ENCODE data around the gene NR2F1-AS1. TPM values are rescaled to one million over a fixed set of nuclear protein-coding genes. Genes with fewer than 3 reads are reported as not detected.

The NR2F1-AS1 gene
- total RNA-seq, 1 donor from 2014 or later: 16.2 TPM

GRCh38 chr5:93576994-93577853 lies 3.8 kb downstream of the NR2F1-AS1 start:
- Histone ChIP-seq H3K4me3 (no peak overlapping the region), H3K4me1 (peaks cover 26% of the 10 kb centered on the region), H3K27me3 (peaks cover 63% of the 10 kb centered on the region), H3K9me3 (no peaks in the 10 kb centered on the region), H3K27ac (peak overlapping the region; percentile 86), H3K36me3 (no peaks in the 10 kb centered on the region)
- intact Hi-C loops (cut with DNase I): no loop called here
- no peak for DNase-seq
- no peak for ATAC-seq
- TF ChIP-seq, protein P1, sequence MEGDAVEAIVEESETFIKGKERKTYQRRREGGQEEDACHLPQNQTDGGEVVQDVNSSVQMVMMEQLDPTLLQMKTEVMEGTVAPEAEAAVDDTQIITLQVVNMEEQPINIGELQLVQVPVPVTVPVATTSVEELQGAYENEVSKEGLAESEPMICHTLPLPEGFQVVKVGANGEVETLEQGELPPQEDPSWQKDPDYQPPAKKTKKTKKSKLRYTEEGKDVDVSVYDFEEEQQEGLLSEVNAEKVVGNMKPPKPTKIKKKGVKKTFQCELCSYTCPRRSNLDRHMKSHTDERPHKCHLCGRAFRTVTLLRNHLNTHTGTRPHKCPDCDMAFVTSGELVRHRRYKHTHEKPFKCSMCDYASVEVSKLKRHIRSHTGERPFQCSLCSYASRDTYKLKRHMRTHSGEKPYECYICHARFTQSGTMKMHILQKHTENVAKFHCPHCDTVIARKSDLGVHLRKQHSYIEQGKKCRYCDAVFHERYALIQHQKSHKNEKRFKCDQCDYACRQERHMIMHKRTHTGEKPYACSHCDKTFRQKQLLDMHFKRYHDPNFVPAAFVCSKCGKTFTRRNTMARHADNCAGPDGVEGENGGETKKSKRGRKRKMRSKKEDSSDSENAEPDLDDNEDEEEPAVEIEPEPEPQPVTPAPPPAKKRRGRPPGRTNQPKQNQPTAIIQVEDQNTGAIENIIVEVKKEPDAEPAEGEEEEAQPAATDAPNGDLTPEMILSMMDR (IDR thresholded peaks at IDR 0.05): no peak

DNA sequence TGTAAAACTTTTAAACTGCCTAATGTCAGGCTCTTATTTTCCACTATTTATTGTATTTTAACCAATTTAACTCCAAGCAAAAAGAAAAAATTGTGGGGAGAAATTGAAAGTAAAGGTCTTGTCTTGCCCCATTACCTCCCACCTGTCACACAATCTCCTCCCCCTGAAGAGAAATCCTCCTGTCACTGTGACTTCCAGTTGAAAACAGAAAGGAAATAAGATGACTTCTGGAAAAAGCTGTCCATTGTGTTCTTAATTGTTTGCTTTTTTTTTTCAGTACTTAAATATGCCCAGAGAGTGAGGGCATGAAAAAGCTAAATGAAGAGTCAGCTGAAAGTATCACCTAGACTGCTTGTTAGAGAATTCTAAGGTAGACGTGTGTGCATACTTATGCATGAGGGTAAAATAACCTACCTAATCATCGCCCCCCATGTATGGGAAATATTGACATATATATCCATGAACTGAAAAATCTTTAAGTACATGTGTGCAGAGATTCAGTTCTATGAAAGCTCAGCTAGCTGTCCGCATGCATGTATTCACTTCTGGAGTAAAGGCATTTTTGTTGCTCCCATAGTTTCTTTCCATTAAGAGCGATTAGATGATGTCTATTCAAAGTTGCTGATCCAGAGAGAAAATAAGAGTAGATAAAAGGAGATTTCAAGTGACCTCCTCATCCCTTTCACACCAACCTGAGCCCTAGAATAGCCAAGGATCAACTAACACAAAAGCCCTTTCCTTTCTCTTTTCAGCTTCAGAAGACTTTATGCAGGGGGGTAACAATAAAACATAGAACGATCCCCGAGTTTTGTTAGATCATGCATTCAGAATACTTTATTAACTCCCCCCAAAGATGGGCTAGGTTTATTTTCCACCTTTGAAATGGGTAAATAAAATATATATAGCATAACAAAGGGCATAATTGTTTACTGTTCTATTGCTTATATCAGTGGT lies 5.3 kb downstream of the NR2F1-AS1 start:
- intact Hi-C loops (cut with DNase I): no loop called here
- no peaks in the 10 kb centered on the region for H3K36me3 ChIP-seq
- peak overlapping the region; percentile 4 for H3K4me3 ChIP-seq
- peaks cover 26% of the 10 kb centered on the region for H3K4me1 ChIP-seq
- peaks cover 69% of the 10 kb centered on the region for H3K27me3 ChIP-seq
- no peaks in the 10 kb centered on the region for H3K9me3 ChIP-seq
- no peak for DNase-seq
- TF ChIP-seq, protein P1 (IDR thresholded peaks at IDR 0.05): no peak
- no peak for ATAC-seq
- peak overlapping the region; percentile 71 for H3K27ac ChIP-seq

- Histone ChIP-seq H3K4me1 (peaks cover 22% of the 10 kb centered on the region), H3K27ac (peak overlapping the region; percentile 71), H3K36me3 (no peaks in the 10 kb centered on the region), H3K27me3 (peaks cover 66% of the 10 kb centered on the region), H3K9me3 (no peaks in the 10 kb centered on the region), H3K4me3 (peak overlapping the region; percentile 4)
- DNase-seq (no peak), ATAC-seq (no peak)
- TF ChIP-seq, protein P1 (IDR thresholded peaks at IDR 0.05): no peak
- intact Hi-C loops (cut with DNase I): no loop called here
These were observed 6.3 kb downstream of the NR2F1-AS1 start for GRCh38 chr5:93574491-93575305.

DNA sequence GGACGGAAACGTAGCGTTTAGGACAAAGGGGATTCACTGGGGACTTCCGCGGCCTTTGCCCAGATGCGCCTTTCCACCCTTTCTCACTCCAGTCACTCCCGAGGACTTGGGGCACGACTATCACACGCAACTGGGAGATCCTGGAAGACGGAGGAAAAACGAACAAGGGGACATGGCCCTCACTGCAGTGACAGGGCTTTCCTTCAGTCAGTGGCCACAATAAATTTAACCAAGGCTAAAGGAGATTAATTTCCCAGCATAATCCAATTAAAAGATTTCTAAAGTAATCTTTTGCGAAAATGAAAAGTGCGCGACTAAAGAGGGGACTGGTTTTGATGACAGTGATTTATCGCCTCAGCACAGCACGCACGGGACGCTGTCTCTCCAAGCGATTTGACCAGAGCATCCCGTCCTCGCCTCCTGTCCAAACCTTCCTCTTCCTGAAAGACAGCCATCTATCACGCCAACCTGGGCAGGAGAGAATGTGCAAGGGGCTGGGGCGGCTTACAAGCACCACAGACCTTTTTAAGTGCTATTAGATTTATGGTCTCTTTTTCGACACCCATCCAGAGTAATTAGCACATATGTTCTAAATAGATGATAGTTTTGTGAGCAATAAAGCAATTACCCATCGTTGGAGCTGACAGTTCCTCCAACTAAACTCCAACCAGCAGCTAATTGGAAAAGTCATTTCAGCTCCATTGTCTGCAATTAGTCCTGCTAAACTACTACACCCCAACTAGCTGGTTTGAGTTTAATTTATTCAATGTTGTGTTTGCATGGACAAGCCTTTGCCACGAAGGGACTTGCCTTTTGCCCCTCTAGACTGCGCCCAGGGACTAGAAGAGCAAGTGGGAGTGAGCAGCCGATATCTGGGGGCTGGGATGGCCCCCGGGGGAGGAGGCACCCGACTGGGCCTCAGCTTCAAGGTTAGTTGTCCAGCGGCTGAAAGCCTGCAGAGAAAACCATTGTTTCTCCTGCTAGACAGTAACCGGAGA lies 7.4 kb downstream of the NR2F1-AS1 start:
- no peak for DNase-seq
- intact Hi-C loops (cut with DNase I): no loop called here
- H3K27me3 ChIP-seq: peaks cover 65% of the 10 kb centered on the region

More for the DNA sequence above, 7.4 kb downstream of the NR2F1-AS1 start:
- TF ChIP-seq, protein P1 (IDR thresholded peaks at IDR 0.05): no peak
- ATAC-seq: no peak
- H3K36me3 ChIP-seq: no peaks in the 10 kb centered on the region
- H3K27ac ChIP-seq: peak overlapping the region; percentile 71
- H3K4me1 ChIP-seq: peaks cover 13% of the 10 kb centered on the region
- H3K9me3 ChIP-seq: no peaks in the 10 kb centered on the region
- H3K4me3 ChIP-seq: peak overlapping the region; percentile 15
